Gastroesophageal sphincter (tissue), 3 donors: Measurements from ENCODE around the gene DNAAF8.

ENCODE experiments used
- EP300 ChIP-seq: sonication (generic); formaldehyde crosslinking; IDR thresholded peaks from one replicate; pipeline ENCODE4 v1.6.1; 2017; ENCODE audit warnings: antibody characterized with exemption, mild to moderate bottlenecking
- POLR2A ChIP-seq, 2 donors: fragments of 450-650 bp; IDR thresholded peaks; one replicate each; pipeline ENCODE4 v1.6.1; 2017; ENCODE audit warnings: antibody characterized with exemption in 2 of 2, mild to moderate bottlenecking in 2 of 2, moderate library complexity in 1 of 2
- TF ChIP-seq, protein P1 (sequence below), 4 experiments: fragments of 200-600 bp in 2 of 4; fragments of 450-650 bp in 2 of 4; sonication (generic) in 1 of 4; IDR thresholded peaks; one replicate each; pipeline ENCODE4 v1.5.1; 2017 to 2019; ENCODE audit warnings: antibody characterized with exemption in 4 of 4, mild to moderate bottlenecking in 2 of 4, moderate library complexity in 2 of 4

DNA sequence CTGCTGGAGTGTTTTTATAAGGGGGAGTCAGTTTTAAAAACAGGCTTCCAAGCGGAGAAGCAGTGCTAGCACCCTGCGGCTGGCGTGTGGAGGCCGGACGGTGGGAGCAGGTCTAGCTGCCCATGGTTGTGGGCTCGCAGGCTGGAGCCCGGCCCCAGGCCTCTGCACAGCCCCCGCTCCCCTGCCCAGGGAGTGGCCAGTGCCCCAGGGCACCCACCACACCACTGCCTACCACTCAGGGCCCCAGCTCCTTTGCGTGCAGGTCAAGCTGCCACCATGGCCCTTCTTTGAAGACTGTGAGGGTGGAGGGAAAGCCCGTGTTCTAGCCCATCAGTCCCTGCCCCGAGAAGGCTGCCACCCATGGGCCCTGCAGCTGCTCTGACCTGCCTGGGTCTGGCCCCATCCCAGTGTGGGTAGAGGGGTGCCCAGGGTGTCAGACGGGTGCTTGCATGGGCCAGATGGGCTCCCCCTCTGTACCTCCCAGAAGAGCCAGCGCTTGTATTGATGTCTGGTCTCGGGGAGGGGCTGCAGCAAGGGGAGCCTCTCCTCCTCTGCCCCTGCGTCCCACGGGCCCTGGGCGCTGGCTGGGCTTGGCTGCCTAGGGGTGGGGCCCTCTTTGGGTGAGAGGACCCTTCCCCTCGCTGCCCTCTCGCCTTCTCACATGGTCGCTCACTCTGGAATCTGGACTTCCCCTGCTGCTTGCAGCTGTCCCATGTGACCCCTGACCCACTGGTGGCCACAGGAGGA, 42.5 kb upstream of the DNAAF8 start:
- TF ChIP-seq, protein P1, sequence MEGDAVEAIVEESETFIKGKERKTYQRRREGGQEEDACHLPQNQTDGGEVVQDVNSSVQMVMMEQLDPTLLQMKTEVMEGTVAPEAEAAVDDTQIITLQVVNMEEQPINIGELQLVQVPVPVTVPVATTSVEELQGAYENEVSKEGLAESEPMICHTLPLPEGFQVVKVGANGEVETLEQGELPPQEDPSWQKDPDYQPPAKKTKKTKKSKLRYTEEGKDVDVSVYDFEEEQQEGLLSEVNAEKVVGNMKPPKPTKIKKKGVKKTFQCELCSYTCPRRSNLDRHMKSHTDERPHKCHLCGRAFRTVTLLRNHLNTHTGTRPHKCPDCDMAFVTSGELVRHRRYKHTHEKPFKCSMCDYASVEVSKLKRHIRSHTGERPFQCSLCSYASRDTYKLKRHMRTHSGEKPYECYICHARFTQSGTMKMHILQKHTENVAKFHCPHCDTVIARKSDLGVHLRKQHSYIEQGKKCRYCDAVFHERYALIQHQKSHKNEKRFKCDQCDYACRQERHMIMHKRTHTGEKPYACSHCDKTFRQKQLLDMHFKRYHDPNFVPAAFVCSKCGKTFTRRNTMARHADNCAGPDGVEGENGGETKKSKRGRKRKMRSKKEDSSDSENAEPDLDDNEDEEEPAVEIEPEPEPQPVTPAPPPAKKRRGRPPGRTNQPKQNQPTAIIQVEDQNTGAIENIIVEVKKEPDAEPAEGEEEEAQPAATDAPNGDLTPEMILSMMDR (IDR thresholded peaks at IDR 0.05): no peak
- TF ChIP-seq POLR2A (IDR thresholded peaks at IDR 0.05): no peak
- no peak for TF ChIP-seq EP300
